IMR-90 (cell line): Measurements from ENCODE around the gene TMED10. TPM values are rescaled to one million over a fixed set of nuclear protein-coding genes. Genes with fewer than 3 reads are reported as not detected.
A peak's percentile ranks its signal among the peaks of the same experiment; 100 is the strongest.

Experiments
- ATAC-seq: fragments of 200-7000 bp; cut with Tn5 transposase; 2 replicates; pipeline ENCODE4 v1.9.1; 2020; ENCODE audit warnings: low read depth, mild to moderate bottlenecking, moderate library complexity
- BruUV-seq: library from RNA; stranded (reverse); fragments of 400-500 nt; replicated peaks from 2 replicates; lab custom pipeline; 2021; lab: Mats Ljungman, UMichigan
- CTCF ChIA-PET: fragments of 300-600 bp; formaldehyde crosslinking; extraction: SDS; loops from one replicate; lab custom pipeline; 2021; ENCODE audit warnings: antibody characterized with exemption; lab: Yijun Ruan, JAX
- POLR2A ChIA-PET: fragments of 300-600 bp; sonication (Branson Sonifier 250); formaldehyde crosslinking; loops from one replicate; lab custom pipeline; 2022; ENCODE audit warnings: antibody characterized with exemption; ENCODE audit not compliant: unreplicated experiment; lab: Charles Lee
- DNase-seq: peaks from one replicate; pipeline ENCODE4 v3.0.0; 2013
- H2AFZ ChIP-seq: replicated peaks from 2 replicates; pipeline ENCODE3; 2013; ENCODE audit warnings: low read length, mild to moderate bottlenecking; ENCODE audit not compliant: poor library complexity
- H2AK5ac ChIP-seq: 2 replicates; pipeline ENCODE4 v1.6.1; 2013; ENCODE audit warnings: low read depth, low read length, inconsistent platforms
- H2AK9ac ChIP-seq: replicated peaks from 2 replicates; pipeline ENCODE3; 2013; ENCODE audit warnings: mild to moderate bottlenecking, low read depth, low read length, moderate library complexity; ENCODE audit not compliant: poor library complexity
- H2BK120ac ChIP-seq: 2 replicates; pipeline ENCODE4 v1.6.1; 2013; ENCODE audit warnings: low read depth, low read length, inconsistent platforms
- H2BK15ac ChIP-seq: 3 replicates; pipeline ENCODE4 v1.6.1; 2013; ENCODE audit warnings: low read depth, low read length, inconsistent platforms
- H2BK20ac ChIP-seq: 2 replicates; pipeline ENCODE4 v1.6.1; 2013; ENCODE audit warnings: low read depth, mild to moderate bottlenecking, inconsistent platforms, low read length, moderate library complexity
- H2BK5ac ChIP-seq: 2 replicates; pipeline ENCODE4 v1.6.1; 2013; ENCODE audit warnings: mild to moderate bottlenecking, low read depth, low read length, inconsistent platforms; ENCODE audit not compliant: poor library complexity, severe bottlenecking
- H3K14ac ChIP-seq: replicated peaks from 2 replicates; pipeline ENCODE4 v1.6.1; 2013; ENCODE audit warnings: low read depth, low read length, inconsistent platforms
- H3K18ac ChIP-seq: 2 replicates; pipeline ENCODE4 v1.6.1; 2013; ENCODE audit warnings: low read depth, low read length, control low read depth
- H3K23ac ChIP-seq: 2 replicates; pipeline ENCODE4 v1.6.1; 2013; ENCODE audit warnings: low read depth, low read length, inconsistent platforms
- H3K27ac ChIP-seq: 2 replicates; pipeline ENCODE4 v1.5.1; 2013; ENCODE audit warnings: mild to moderate bottlenecking, control low read depth, low read length; ENCODE audit not compliant: insufficient read depth
- H3K27me3 ChIP-seq: 2 replicates; pipeline ENCODE4 v1.6.1; 2013; ENCODE audit warnings: low read length; ENCODE audit not compliant: control insufficient read depth, insufficient read depth
- H3K36me3 ChIP-seq: 2 replicates; pipeline ENCODE4 v1.6.1; 2013; ENCODE audit warnings: low read length, mixed read lengths; ENCODE audit not compliant: control insufficient read depth, insufficient read depth
- H3K4ac ChIP-seq: 2 replicates; pipeline ENCODE4 v1.6.1; 2013; ENCODE audit warnings: low read depth, low read length, inconsistent platforms
- H3K4me1 ChIP-seq: 2 replicates; pipeline ENCODE4 v1.6.1; 2013; ENCODE audit warnings: low read length, mixed read lengths; ENCODE audit not compliant: control insufficient read depth, insufficient read depth
- H3K4me2 ChIP-seq: 2 replicates; pipeline ENCODE4 v1.6.1; 2013; ENCODE audit warnings: low read depth, mild to moderate bottlenecking, control low read depth, low read length, moderate library complexity
- H3K4me3 ChIP-seq: 2 replicates; pipeline ENCODE4 v1.5.1; 2013; ENCODE audit warnings: low read depth, mild to moderate bottlenecking, control low read depth, low read length, moderate library complexity; ENCODE audit not compliant: insufficient read depth
- H3K56ac ChIP-seq: 2 replicates; pipeline ENCODE4 v1.6.1; 2013; ENCODE audit warnings: low read length, inconsistent platforms; ENCODE audit not compliant: insufficient read depth; ENCODE audit errors: extremely low read depth
- H3K79me1 ChIP-seq, 2 experiments: 2 replicates each; pipeline ENCODE4 v1.6.1; 2013; ENCODE audit warnings: low read length in 2 of 2, inconsistent platforms in 1 of 2, low read depth in 1 of 2
- H3K9ac ChIP-seq: 2 replicates; pipeline ENCODE4 v1.6.1; 2013; ENCODE audit warnings: low read depth, low read length, control low read depth
- H3K9me1 ChIP-seq: 2 replicates; pipeline ENCODE4 v1.6.1; 2013; ENCODE audit warnings: low read length, inconsistent platforms; ENCODE audit not compliant: insufficient read depth
- H3K9me3 ChIP-seq: 2 replicates; pipeline ENCODE4 v1.6.1; 2013; ENCODE audit warnings: low read length; ENCODE audit not compliant: control insufficient read depth, insufficient read depth
- H4K20me1 ChIP-seq: 2 replicates; pipeline ENCODE4 v1.6.1; 2013; ENCODE audit warnings: low read length, inconsistent platforms; ENCODE audit not compliant: insufficient read depth
- H4K5ac ChIP-seq: 2 replicates; pipeline ENCODE4 v1.6.1; 2013; ENCODE audit warnings: mild to moderate bottlenecking, low read depth, low read length, control low read depth
- H4K8ac ChIP-seq, 2 experiments: 2 replicates each; pipeline ENCODE4 v1.6.1; 2013; ENCODE audit warnings: low read depth in 2 of 2, low read length in 2 of 2, control low read depth in 1 of 2, inconsistent platforms in 1 of 2
- H4K91ac ChIP-seq: 2 replicates; pipeline ENCODE4 v1.6.1; 2013; ENCODE audit warnings: low read depth, low read length, inconsistent platforms; ENCODE audit not compliant: insufficient read depth
- CHD1 ChIP-seq: IDR thresholded peaks from 2 replicates; pipeline ENCODE4 v1.6.1; 2012; ENCODE audit warnings: low read depth, low read length, improper control_type of control experiment
- CTCF ChIP-seq: conservative IDR thresholded peaks from 2 replicates; pipeline ENCODE4 v1.5.1; 2012; ENCODE audit warnings: mild to moderate bottlenecking, low read depth, low read length, improper control_type of control experiment
- MAFK ChIP-seq: IDR thresholded peaks from 2 replicates; pipeline ENCODE4 v1.6.1; 2012; ENCODE audit warnings: low read depth, low read length, improper control_type of control experiment
- MXI1 ChIP-seq: IDR thresholded peaks from 2 replicates; pipeline ENCODE4 v1.6.1; 2012; ENCODE audit warnings: low read depth, mild to moderate bottlenecking, low read length, moderate library complexity, borderline replicate concordance
- RCOR1 ChIP-seq: IDR thresholded peaks from 2 replicates; pipeline ENCODE4 v1.6.1; 2012; ENCODE audit warnings: mild to moderate bottlenecking, low read length, improper control_type of control experiment; ENCODE audit not compliant: insufficient replicate concordance
- SMC3 ChIP-seq: fragments of 150-350 bp; IDR thresholded peaks from 2 replicates; pipeline ENCODE4 v1.6.1; 2016; ENCODE audit warnings: low read depth, mild to moderate bottlenecking, antibody characterized with exemption, low read length, moderate library complexity
- WGBS, 2 experiments: methylation state at CpG; one replicate each; pipeline versions ENCODE4 v1.1.5 to v1.1.7; 2013; ENCODE audit warnings: missing lambda C conversion rate in 2 of 2; ENCODE audit not compliant: insufficient read length in 1 of 2; ENCODE audit errors: extremely low coverage in 2 of 2; 5-methylcytosine and 5-hydroxymethylcytosine counted together
- dilution Hi-C: fragments of 300-500 bp; cut with HindIII; formaldehyde crosslinking; loops from one replicate; pipeline ENCODE4 v1.14.3; 2018; ENCODE audit warnings: low sequenced_read_pairs; ENCODE audit not compliant: unreplicated experiment
- in situ Hi-C: fragments of 300-500 bp; cut with MboI; formaldehyde crosslinking; loops from 3 replicates; pipeline ENCODE4 v1.14.3; 2019; ENCODE audit warnings: low sequenced_read_pairs, inconsistent platforms, mixed read lengths
- intact Hi-C: fragments of 100-400 bp; cut with micrococcal nuclease; formaldehyde crosslinking; loops from 2 replicates; pipeline ENCODE4 v1.10.0; 2022
- polyA plus RNA-seq, 3 experiments: library from polyadenylated mRNA; depleted of rRNA; stranded (reverse); fragments of >200 nt; gene quantifications; 2 replicates each; pipeline ENCODE4 v1.2.3, GENCODE V29; 2012; ENCODE audit warnings: low replicate concordance in 1 of 3
- total RNA-seq: library from RNA; depleted of rRNA; stranded (reverse); fragments of >200 nt; gene quantifications from 2 replicates; pipeline ENCODE4 v1.2.3, GENCODE V29; 2012

The TMED10 gene
- total and polyA plus RNA-seq, 2 of the 4 experiments (the other 2 are of a cell fraction) = 254 to 441 TPM

- Histone ChIP-seq H3K56ac (no peak overlapping the region), H2BK20ac (no peak overlapping the region), H3K4me3 (no peak overlapping the region), H3K9me1 (peaks cover 12% of the 10 kb centered on the region), H3K9ac (no peak overlapping the region), H3K9me3 (no peaks in the 10 kb centered on the region), H3K27ac (no peak overlapping the region), H2AK5ac (0 out of 2 replicates have a peak overlapping the region, but pooled peaks have one; percentile 44), H4K91ac (no peak overlapping the region), H2BK5ac (peak overlapping the region; percentile 59), H3K14ac (peak overlapping the region; percentile 44; the same call in 1 of the 2 replicates), H3K23ac (no peak overlapping the region; the same call in 1 of the 2 replicates), H4K5ac (no peak overlapping the region), H3K4me1 (peaks cover 13% of the 10 kb centered on the region), H3K4ac (peak overlapping the region; percentile 51; the same call in 1 of the 2 replicates), H2BK120ac (peak overlapping the region; percentile 23; the same call in 1 of the 2 replicates), H2AFZ (no peak overlapping the region), H2BK15ac (peak overlapping the region; percentile 5; the same call in 1 of the 3 replicates), H3K79me1 (no peaks in the 10 kb centered on the region), H3K27me3 (no peaks in the 10 kb centered on the region), H3K36me3 (no peaks in the 10 kb centered on the region), H4K20me1 (no peaks in the 10 kb centered on the region), H3K4me2 (peak overlapping the region; percentile 38; the same call in 1 of the 2 replicates), H2AK9ac (no peak overlapping the region), H4K8ac (no peak overlapping the region), H3K18ac (0 out of 2 replicates have a peak overlapping the region, but pooled peaks have one; percentile 64)
- dilution Hi-C loops = no loop called here
- no TSS peak for BruUV-seq
- intact Hi-C loops = no loop called here
- ATAC-seq = no peak
- TF ChIP-seq CHD1 (no peak), SMC3 (no peak), CTCF (no peak), RCOR1 (no peak), MXI1 (no peak), MAFK (no peak)
- in situ Hi-C loops = no loop called here
- ChIA-PET POLR2A (no interaction called here), CTCF (no interaction called here)
- no CpG with 5 or more reads among the region's 3 CpGs for WGBS, 2 experiments
- DNase-seq = no peak
Measured at GRCh38 chr14:75184039-75184438, 7.6 kb upstream of the TMED10 start.
